HG03095 (cell line): ENCODE results near the gene ADCY10.
"Not testable (repeated sequence)": the region's sequence is repeated elsewhere in the genome, so short reads cannot be mapped to it uniquely, and the experiment has no call there.

Experiments used
- ATAC-seq: cut with Tn5 transposase; IDR thresholded peaks from one replicate; pipeline ENCODE4 v1.9.1; 2021; ENCODE audit warnings: moderate library complexity; ENCODE audit not compliant: unreplicated experiment

The ADCY10 gene

GRCh38 chr1:167862432-167863076, 51.4 kb downstream of the ADCY10 start:
- ATAC-seq, result no peak

- ATAC-seq, result no peak
Measured at GRCh38 chr1:167861664-167862381, 52.1 kb downstream of the ADCY10 start.

DNA sequence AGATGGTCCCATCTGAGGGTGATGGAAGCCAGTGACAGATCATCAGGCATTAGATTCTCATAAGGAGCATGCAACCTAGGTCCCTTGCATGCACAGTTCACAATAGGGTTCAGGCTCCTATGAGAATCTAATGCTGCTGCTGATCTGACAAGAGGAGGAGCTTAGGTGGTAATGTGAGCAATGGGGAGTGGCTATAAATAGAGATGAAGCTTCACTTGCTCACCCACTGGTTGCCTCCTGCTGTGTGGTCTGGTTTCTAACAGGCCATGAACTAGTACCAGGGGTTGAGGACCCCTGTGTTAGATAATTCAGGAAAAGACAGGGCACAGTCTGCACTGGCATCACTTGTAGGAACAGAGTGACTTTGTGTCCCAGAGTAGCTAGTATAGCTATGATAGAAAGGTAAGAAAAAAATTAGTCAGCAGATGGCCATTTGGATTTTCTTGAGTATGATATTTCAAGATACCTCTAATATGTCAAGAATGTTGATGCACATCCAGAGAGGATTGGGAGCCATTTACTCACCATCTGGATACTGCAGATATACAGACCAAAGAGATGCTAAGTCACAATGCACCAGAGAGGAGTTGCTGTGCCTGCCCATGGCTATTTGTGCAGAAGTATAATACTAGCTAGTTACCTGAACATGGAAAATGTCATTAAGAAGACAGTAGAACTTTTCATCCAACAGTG, 53.6 kb downstream of the ADCY10 start:
- ATAC-seq, result no peak

DNA sequence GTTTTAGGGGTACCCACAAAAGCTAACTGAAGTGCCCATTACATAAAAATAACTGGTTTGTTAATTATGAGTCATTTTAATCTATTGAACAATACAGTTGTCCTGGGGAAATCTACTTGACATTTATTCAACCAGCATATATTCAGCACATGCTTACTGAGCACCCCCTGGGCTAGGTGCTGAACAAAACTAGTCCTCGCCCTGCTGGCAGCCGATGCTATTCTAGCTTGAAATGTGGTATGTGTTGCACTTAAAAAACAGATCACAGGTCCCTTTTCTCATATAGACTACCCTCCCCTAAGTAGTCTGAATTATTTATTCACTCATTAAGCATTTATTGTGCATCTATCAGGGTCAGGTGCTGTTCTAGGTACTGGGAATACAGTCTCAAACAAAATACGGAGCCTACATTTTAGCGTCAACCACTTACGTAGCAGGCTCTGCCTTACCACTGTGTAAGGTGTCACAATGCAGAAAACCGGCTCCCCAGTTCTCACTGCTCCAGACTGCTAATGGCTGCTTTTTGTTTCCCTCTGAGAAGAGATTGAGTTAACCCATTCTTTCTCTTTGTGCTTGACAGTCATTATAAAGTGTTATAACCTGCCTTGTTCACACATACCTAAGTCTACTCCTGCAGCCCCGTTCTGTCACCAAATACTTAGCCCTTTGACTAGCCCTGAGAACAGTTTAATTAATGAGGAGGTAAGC, 57.1 kb downstream of the ADCY10 start:
- no peak for ATAC-seq

DNA sequence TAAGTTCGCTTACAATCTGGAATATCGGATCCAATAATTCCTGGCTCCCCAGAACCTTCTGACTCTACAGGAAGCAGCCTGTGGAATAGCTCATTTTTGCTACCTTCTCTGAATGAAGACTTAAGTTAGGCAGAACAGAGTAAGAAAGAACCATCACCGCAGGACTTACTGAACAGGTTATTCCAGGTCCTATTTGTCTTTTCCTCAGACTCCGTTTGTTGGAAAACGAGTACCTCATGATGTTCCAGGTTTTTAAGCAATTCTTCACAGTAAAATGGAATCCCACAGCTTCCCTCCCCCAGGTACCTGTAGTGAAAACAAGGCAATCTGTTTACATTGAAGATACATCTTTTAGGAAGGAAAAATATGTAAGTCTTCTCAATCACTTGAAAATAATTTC, 59.8 kb downstream of the ADCY10 start:
- ATAC-seq, result no peak

GRCh38 chr1:167849666-167850065, 64.3 kb downstream of the ADCY10 start:
- ATAC-seq, result no peak

DNA sequence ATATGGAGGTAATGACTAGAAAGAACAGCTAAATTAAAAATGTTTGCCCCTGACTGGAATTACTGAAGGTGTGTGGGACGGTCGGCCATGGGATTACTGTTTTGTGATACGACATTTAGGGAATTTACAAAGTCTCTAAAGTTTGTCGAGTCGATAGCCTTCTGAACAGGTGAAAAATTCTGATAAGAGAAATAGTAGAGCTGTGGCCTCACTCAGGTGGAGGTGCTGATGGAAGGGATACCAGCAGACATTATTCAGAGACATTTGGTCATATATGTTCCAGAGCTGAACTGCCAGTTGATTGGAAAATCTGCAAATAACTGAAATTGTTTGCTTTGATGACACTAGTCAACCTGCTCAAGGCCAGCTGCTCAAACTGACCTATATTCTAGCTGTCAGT, 71.1 kb downstream of the ADCY10 start:
- no peak for ATAC-seq

DNA sequence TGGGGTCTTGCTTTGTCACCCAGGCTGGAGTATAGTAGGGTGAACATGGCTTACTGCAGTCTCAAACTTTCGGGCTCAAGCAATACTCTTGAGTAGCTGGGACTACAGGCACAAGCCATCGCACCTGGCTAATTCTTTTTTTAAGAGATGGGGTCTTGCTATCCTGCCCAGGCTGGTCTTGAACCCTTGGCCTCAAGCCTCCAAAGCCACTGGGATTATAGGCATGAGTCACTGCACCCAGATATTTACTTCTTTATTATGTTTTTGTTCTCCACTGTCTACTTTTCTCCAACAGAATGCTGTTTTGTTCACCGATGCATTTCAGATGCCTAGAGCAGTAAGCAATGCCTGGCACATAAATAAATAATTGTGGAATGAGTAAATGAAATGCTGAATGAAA, 72.4 kb downstream of the ADCY10 start:
- ATAC-seq, result no peak

GRCh38 chr1:167839009-167839408, 74.9 kb downstream of the ADCY10 start:
- ATAC-seq, result no peak

GRCh38 chr1:167837326-167837725, 76.6 kb downstream of the ADCY10 start:
- no peak for ATAC-seq

DNA sequence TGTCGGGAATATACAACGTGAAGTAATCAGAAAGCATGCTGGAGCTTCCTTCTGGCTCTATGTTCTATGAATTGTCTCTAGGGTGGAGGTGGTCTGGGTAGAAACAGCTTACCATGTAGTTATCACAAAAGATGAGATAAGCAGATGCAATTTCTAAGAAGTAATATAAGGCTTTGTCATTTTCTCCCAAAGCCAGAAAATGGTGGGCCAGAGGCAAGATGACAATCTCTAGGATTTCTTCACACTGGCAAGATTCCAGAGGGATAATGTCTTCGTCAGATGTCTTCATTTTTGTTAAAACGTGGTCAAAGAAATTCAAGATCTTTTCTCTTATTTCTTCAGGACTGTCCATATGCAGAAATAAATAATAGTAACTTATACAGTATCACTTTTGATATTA, 77.7 kb downstream of the ADCY10 start:
- ATAC-seq, result no peak

- no peak for ATAC-seq
Measured at GRCh38 chr1:167833904-167834303, 80.0 kb downstream of the ADCY10 start.

- no peak for ATAC-seq
Measured at GRCh38 chr1:167832693-167833092, 81.2 kb downstream of the ADCY10 start.

- not testable (repeated sequence) for ATAC-seq
Measured at GRCh38 chr1:167830668-167831067, 83.3 kb downstream of the ADCY10 start.

DNA sequence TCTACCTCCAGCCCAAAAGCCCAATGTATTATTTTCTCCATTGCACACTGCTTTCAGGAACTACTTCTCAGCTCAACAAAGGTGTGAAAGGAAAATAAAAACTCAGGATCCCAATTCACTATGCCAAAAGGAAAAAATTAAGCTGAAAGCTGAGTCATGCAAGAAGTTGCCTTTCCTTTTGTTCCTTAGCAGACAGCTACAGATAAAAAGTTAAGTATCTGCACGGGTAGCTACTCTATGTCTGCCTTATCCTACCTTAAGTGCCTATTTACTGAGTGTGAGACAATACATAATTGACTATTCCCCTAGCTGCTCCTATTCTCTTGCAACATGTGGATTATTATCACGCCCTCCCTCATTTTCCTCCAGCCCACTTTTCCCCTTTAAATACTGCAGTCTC, 84.1 kb downstream of the ADCY10 start:
- ATAC-seq, result no peak

DNA sequence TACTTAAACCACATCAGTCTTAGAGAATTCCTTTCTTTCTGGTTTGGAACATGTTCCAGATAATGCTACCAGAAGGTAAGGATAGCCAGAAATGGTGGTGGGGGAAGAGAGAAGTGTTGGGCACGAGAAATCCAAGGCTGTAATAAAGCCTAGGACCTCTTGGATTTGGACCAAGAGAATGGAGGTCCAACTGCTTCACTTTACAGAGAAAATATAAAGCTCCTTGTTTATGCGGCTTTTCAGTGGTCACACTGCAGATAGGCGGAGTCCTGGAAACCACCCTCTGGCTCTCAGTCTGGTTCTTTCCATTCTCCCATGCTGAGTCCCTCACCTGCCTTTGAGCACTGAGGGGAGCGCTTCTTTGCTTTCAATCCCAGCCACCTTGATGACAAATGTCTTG, 87.8 kb downstream of the ADCY10 start:
- ATAC-seq, result no peak

GRCh38 chr1:167825419-167826079, 88.4 kb downstream of the ADCY10 start:
- no peak for ATAC-seq

DNA sequence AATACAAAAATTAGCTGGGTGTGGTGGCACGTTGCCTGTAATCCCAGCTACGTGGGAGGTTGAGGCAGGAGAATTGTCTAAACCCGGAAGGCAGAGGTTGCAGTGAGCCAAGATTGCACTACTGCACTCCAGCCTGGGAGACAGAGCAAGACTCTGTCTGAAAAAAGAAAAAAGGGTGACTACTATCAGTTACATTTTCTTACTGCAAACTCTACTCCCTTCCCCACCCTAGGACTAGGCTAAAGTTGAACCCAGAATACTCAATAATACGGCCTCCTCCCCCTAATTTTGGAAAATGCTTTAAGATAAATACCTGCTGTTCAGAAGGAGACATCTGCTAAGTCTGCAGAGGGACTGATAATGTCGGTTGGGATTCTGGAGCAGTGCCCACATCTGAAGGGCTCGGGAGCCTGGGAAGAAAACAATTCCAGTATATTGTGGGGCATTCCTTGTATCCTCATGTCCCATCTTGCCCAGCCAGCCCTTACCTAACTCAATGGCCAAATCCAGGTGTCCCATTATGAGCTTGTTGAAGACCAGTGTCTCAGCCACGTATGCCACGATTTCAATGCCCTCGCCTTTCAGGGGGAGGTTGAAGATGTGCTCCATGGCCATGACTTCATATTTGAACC, 89.7 kb downstream of the ADCY10 start:
- ATAC-seq, result no peak

- no peak for ATAC-seq
Measured at GRCh38 chr1:167821969-167822685, 91.8 kb downstream of the ADCY10 start.

DNA sequence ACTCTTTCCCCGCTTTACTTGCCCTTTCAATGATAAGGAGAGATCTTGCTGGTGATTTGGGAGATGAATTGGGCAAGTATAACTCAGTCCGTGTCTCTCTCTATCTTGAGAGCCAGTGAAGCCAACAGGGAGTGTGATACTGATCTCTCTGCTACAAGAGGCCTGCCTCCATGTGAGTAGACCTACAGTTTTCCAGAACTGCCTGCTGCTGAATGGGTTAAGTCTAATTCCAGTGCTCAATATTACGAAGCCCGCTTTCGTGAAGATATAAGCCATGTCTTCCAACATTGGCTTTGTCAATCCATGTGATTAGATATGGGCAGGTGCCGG, 92.6 kb downstream of the ADCY10 start:
- no peak for ATAC-seq
